HEK293 (cell line): ENCODE data around the gene TRIM28.

Experiments used
- KLF9 ChIP-seq: fragments of 450-650 bp; formaldehyde crosslinking; IDR thresholded peaks from 2 replicates; pipeline ENCODE4 v1.5.1; 2016; ENCODE audit warnings: missing biosample characterization, missing genetic modification characterization, low read depth
- SP2 ChIP-seq: fragments of 450-650 bp; formaldehyde crosslinking; IDR thresholded peaks from 2 replicates; pipeline ENCODE4 v1.5.1; 2016; ENCODE audit warnings: missing biosample characterization, missing genetic modification characterization
- ZNF837 ChIP-seq: fragments of 450-650 bp; formaldehyde crosslinking; IDR thresholded peaks from 2 replicates; pipeline ENCODE4 v1.5.1; 2016; ENCODE audit warnings: missing biosample characterization, missing genetic modification characterization

DNA sequence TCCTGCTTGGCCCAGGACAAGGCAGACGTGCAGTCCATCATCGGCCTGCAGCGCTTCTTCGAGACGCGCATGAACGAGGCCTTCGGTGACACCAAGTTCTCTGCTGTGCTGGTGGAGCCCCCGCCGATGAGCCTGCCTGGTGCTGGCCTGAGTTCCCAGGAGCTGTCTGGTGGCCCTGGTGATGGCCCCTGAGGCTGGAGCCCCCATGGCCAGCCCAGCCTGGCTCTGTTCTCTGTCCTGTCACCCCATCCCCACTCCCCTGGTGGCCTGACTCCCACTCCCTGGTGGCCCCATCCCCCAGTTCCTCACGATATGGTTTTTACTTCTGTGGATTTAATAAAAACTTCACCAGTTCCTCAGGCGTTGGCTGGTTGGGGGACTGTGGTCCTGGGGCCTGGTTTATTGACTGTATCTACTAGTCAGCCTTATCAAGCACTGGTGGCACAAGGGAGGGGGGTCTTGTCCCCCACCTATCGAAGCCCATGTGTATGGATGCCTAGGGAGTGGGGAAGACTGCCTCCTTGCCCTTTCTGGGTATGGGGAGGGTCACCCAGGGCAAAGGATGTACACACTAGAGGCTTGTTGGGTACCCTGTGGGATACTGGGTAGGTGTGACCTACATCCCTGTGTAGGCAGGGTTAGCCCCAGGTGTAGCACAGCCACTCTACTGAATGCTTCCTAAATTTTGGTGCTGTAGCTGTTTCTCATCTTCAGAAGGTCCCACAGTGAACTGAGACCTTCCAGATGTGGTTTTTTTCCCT is 6.7 kb downstream of the TRIM28 start:
- no peak for TF ChIP-seq ZNF837
- no peak for TF ChIP-seq SP2 (tag by site-specific recombination)
- no peak for TF ChIP-seq KLF9 (tag by site-specific recombination)
